ENCODE results near the gene RPL27.

Gene RPL27

GRCh38 chr17:43021741-43022512 is 23.7 kb downstream of the RPL27 start, which contains the start of gene VAT1:
VAT1 (minus strand) TSS chr17:43022385; CDS start chr17:43022322, 63 bp downstream.
- DNase-seq (ENCODE audit: low read depth), result no peak
- in situ Hi-C loops (cut with HindIII; ENCODE audit: low sequenced_read_pairs), result no loop called here
- peak within 1 kb of the TSS; percentile 97 for H3K4me3 ChIP-seq (ENCODE audit: low read depth, low read length)
- TF ChIP-seq CTCF (IDR thresholded peaks at IDR 0.05; ENCODE audit: low read depth, low read length, missing control alignments), result no peak

DNA sequence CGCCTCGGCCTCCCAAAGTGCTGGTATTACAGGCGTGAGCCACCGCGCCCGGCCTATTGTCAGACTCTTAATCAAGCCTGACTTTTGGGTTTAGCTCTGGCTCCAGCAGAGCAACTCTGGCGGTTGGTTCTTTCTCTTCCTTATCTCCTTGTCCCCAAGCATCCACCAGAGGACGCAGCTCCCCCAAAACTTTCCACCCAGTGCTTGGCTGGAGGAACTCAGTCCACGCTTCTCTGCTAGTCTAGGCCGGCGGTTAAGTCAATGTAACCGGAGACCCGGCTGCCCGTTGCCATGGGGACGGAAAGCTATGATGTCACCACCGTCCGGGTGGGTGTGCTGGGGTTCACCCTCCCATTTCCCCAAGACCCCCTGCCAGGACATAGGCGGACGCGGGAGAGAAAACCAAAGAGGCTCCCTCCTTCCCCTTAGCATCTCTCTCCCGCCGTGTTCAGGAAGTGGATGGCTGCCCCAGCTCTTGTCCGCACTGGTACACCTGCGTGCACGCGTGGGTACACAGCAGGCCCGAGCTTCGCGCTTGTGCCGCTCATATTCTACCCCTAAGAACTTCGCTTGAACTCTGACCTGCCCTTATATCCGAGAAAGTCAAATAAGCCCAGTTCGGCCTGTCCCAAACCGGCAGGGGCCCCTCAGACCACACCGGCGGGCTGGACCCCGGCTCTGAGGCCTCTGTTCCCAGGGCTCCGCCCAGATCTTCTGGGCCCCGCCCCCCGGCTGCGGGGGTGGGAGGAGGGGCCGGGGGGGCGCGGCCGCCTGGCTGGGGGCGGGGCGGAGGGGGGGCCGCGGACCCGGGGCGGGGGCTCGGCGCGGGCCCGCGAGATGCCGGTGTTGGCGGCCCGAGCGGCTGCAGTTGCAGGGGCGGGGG is 26.4 kb downstream of the RPL27 start, which contains the start of gene RND2:
RND2 (plus strand) TSS at position 825 of the 883 bp plus-strand sequence. CDS start 117 bp downstream, outside the sequence.
- peak within 1 kb of the TSS; percentile 47 for H3K4me3 ChIP-seq (ENCODE audit: low read depth, low read length)
- peak; percentile 88 for TF ChIP-seq CTCF (IDR thresholded peaks at IDR 0.05; ENCODE audit: low read depth, low read length, missing control alignments)
- DNase-seq (ENCODE audit: low read depth), result peak; percentile 92
- in situ Hi-C loops (cut with HindIII; ENCODE audit: low sequenced_read_pairs), result no loop called here

DNA sequence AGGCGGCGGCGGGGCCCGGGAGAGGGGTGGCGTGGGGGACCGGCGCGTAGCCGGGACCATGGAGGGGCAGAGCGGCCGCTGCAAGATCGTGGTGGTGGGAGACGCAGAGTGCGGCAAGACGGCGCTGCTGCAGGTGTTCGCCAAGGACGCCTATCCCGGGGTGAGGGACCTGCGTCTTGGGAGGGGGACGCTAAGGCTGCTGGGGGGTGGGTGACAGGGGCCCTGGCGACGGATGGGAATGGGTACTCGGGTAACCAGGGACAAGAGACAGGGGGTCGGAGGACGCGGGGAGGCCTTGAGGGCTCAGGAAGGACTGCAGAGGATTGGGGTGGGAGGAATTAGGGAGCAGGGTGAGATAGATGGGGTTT is 27.1 kb downstream of the RPL27 start:
- in situ Hi-C loops (cut with HindIII; ENCODE audit: low sequenced_read_pairs), result no loop called here
- DNase-seq (ENCODE audit: low read depth), result no peak
- no peak for TF ChIP-seq CTCF (IDR thresholded peaks at IDR 0.05; ENCODE audit: low read depth, low read length, missing control alignments)
- peak overlapping the region; percentile 47 for H3K4me3 ChIP-seq (ENCODE audit: low read depth, low read length)

DNA sequence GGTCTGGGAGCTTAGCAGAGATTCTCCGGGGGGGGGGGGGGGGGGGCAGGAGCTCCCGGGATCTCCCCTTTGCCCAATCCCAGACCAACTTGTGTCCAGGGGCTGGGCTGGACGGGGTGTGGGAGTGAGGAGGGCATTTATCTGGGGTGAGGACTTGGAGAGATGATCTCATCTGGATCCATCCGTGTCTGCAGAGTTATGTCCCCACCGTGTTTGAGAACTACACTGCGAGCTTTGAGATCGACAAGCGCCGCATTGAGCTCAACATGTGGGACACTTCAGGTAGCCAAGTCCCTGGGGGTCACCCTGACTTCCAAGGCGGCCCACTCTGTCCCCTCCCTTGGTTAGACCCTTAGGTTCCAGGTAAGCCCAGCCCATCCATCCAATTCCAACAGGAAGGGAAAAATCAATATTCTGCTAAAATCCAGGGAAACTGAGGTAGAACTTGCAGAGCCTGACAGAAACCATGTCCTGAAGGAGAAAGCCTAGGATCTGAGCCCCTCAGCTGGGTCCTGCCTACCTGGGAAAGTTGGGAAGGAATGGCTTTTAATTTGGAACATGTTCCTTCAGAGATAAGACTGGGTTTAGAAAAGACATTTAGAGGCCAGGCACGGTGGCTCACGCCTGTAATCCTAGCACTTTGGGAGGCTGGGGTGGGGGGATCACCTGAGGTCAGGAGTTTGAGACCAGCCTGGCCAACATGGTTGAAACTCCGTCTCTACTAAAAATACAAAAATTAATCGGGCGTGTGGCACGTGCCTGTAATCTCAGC is 27.7 kb downstream of the RPL27 start:
- in situ Hi-C loops (cut with HindIII; ENCODE audit: low sequenced_read_pairs), result no loop called here
- TF ChIP-seq CTCF (IDR thresholded peaks at IDR 0.05; ENCODE audit: low read depth, low read length, missing control alignments), result no peak
- no peak for DNase-seq (ENCODE audit: low read depth)
- H3K4me3 ChIP-seq (ENCODE audit: low read depth, low read length), result peak overlapping the region; percentile 47

DNA sequence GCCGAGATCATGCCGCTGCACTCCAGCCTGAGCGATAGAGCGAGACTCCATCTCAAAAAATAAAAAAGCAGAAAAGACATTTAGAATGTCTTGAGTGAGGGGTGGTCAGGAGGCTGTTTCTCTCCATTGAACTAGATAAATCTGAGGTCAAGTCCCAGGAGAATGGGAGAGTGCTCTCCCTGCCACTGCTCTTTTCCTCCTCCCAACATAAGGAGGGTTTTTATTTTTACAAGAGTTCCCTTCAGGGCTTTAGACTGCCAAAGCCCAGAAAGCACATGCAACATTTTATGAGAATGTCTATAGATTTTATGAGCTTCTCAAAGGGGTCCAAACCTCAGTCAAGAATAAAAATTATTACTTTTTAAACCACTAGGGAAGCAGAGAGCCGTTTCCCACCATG is 28.4 kb downstream of the RPL27 start:
- DNase-seq (ENCODE audit: low read depth), result no peak
- in situ Hi-C loops (cut with HindIII; ENCODE audit: low sequenced_read_pairs), result no loop called here
- no peak for TF ChIP-seq CTCF (IDR thresholded peaks at IDR 0.05; ENCODE audit: low read depth, low read length, missing control alignments)
- H3K4me3 ChIP-seq (ENCODE audit: low read depth, low read length), result no peak overlapping the region
